Measurements from ENCODE around the gene KIRREL2. TPM values are rescaled to one million over a fixed set of nuclear protein-coding genes. Genes with fewer than 3 reads are reported as not detected.
"Not testable (repeated sequence)": the region's sequence is repeated elsewhere in the genome, so short reads cannot be mapped to it uniquely, and the experiment has no call there.

Gene KIRREL2
- total RNA-seq, 4 donors from 2014 or later, result not detected

DNA sequence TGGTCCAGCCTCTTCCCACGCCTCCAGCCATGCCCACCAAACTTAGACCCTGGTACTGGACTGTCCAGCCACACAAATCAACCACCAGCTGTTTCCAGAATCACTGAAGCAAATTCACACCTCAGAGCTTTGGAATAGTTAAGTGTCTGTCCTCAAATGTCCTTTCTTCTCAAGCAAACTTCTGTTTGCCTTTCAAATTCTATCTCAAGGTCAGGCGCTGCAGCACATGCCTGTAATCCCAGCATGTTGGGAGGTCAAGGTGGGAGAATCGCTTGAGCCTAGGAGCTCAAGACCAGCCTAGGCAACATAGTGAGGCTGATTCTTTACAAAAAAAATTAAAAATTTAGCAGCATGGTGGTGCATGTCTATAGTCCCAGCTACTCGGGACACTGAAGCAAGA, 24.7 kb upstream of the KIRREL2 start:
- Histone ChIP-seq H3K27me3 (peaks cover 34% of the 10 kb centered on the region), H3K4me1 (no peaks in the 10 kb centered on the region), H3K4me3 (no peak overlapping the region), H3K27ac (no peak overlapping the region), H3K9me3 (no peaks in the 10 kb centered on the region), H3K36me3 (no peaks in the 10 kb centered on the region)
- DNase-seq, result no peak
- intact Hi-C loops (cut with DNase I; ENCODE audit: low total_unique reads) (no loop called here), in situ Hi-C loops (cut with MboI; ENCODE audit: low pct_ligation_motif_present in 1 of 4, low pct_unique_long_range_greater_than_20kb in 1 of 4, low sequenced_read_pairs in 3 of 4) (no loop called here)
- WGBS, 2 donors (ENCODE audit: low coverage in 1 of 2), result 70 to 100% methylated on average over 2 to 4 of the region's 4 CpGs
- TF ChIP-seq POLR2A (IDR thresholded peaks at IDR 0.05) (no peak), CTCF (IDR thresholded peaks at IDR 0.05) (no peak), POLR2AphosphoS5 (IDR thresholded peaks at IDR 0.05) (no peak), EP300 (IDR thresholded peaks at IDR 0.05; ENCODE audit: low read depth) (no peak)

DNA sequence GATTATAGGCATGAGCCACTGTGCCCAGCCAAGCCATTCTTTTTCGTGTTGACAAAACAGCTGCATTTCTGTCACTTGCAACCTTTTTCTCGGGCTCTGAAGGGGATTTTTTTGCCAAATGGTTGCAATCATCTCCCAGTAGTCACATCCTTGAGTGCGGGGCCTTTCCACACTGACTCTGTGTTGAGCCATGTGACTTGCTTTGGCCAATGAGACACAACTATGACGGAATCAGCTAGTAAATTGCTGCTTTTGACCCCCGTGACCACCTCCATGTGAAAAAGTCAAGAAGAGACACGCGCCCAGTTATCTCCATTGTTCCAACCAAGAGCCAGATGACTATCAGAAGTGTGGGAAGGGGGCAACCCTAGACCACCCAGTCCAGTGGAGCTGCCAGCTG, 22.7 kb upstream of the KIRREL2 start:
- Histone ChIP-seq H3K4me1 (no peaks in the 10 kb centered on the region), H3K36me3 (no peaks in the 10 kb centered on the region), H3K27me3 (peaks cover 34% of the 10 kb centered on the region), H3K27ac (no peak overlapping the region), H3K9me3 (no peaks in the 10 kb centered on the region), H3K4me3 (no peak overlapping the region)
- in situ Hi-C loops (cut with MboI; ENCODE audit: low pct_ligation_motif_present in 1 of 4, low pct_unique_long_range_greater_than_20kb in 1 of 4, low sequenced_read_pairs in 3 of 4) (no loop called here), intact Hi-C loops (cut with DNase I; ENCODE audit: low total_unique reads) (no loop called here)
- TF ChIP-seq EP300 (IDR thresholded peaks at IDR 0.05; ENCODE audit: low read depth), result no peak
- no peak for TF ChIP-seq POLR2AphosphoS5 (IDR thresholded peaks at IDR 0.05)
- TF ChIP-seq CTCF (IDR thresholded peaks at IDR 0.05), result no peak
- TF ChIP-seq POLR2A (IDR thresholded peaks at IDR 0.05), result no peak
- 40 to 57% methylated on average over 1 to 7 of the region's 7 CpGs for WGBS, 2 donors (ENCODE audit: low coverage in 1 of 2)
- no peak for DNase-seq

DNA sequence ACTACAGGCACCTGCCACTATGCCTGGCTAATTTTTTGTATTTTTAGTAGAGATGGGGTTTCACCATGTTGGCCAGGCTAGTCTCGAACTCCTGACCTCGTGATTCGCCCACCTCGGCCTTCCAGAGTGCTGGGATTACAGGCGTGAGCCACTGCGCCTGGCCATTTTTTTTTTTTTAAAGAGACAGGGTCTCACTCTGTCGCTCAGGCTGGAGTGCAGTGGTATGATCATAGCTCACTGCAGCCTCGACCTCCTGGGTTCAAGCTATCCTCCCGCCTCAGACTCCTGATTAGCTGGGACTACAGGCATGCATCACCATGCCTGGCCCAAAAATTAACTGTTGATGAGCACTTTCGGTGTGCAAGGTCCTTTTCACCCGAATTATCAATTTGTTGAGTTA, 20.6 kb upstream of the KIRREL2 start:
- in situ Hi-C loops (cut with MboI; ENCODE audit: low pct_ligation_motif_present in 1 of 4, low pct_unique_long_range_greater_than_20kb in 1 of 4, low sequenced_read_pairs in 3 of 4); H3K4me1 ChIP-seq; H3K27ac ChIP-seq; DNase-seq; intact Hi-C loops (cut with DNase I; ENCODE audit: low total_unique reads); H3K9me3 ChIP-seq; H3K36me3 ChIP-seq; H3K4me3 ChIP-seq: not testable (repeated sequence)
- peaks cover 34% of the 10 kb centered on the region for H3K27me3 ChIP-seq
- WGBS, 2 donors (ENCODE audit: low coverage in 1 of 2), result 42% methylated on average over 11 of the region's 11 CpGs; no CpG with 5 or more reads in 1 of the 2 donors

DNA sequence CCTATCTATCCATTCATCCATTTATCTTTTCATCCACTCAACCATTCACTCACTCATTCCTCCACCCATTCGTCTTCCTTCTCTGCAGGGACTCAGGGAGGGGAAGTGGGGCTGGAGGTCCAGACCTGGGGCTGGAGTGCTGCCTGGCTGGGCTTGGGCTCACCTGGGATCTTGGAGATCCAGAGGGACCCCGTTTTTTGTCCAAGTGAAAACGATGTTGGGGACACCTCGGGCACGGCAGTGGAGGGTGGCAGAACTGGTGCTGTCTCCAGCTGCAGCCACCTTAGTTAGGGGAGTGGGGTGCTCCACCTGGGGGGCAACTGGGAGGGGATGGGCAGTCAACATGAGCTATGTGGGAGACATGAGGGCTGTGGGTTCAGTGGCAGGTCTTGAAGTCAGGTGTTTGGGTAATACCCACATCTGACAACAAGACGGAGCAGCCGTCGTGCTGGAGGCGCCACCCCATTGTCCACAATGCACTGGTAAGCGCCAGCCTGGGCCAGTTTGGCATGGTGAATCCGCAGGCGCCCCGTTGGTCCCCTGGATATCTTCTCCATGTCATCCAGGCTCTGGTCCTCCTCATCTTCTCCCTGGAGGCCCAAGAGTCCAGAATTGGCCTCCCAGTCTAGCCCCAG, 14.6 kb upstream of the KIRREL2 start:
- H3K36me3 ChIP-seq, result no peaks in the 10 kb centered on the region
- no peak overlapping the region for H3K4me3 ChIP-seq
- H3K4me1 ChIP-seq, result peaks cover 12 to 20% (median 13%) of the 10 kb centered on the region in 4 donors
- in situ Hi-C loops (cut with MboI; ENCODE audit: low pct_ligation_motif_present in 1 of 4, low pct_unique_long_range_greater_than_20kb in 1 of 4, low sequenced_read_pairs in 3 of 4), result no loop called here
- TF ChIP-seq POLR2A (IDR thresholded peaks at IDR 0.05) (no peak), EP300 (IDR thresholded peaks at IDR 0.05; ENCODE audit: low read depth) (no peak), POLR2AphosphoS5 (IDR thresholded peaks at IDR 0.05) (no peak), CTCF (IDR thresholded peaks at IDR 0.05) (no peak)
- WGBS, 2 donors (ENCODE audit: low coverage in 1 of 2), result 60 to 83% methylated on average over 1 to 13 of the region's 13 CpGs
- no peak overlapping the region for H3K27ac ChIP-seq
- DNase-seq, result no peak
- H3K27me3 ChIP-seq, result peaks cover 48% of the 10 kb centered on the region
- H3K9me3 ChIP-seq, result no peaks in the 10 kb centered on the region
- intact Hi-C loops (cut with DNase I; ENCODE audit: low total_unique reads), result no loop called here

Measured in transverse colon (tissue), 4 donors.